Measurements from ENCODE around the gene KRTAP5-4.
"Not testable (repeated sequence)": the region's sequence is repeated elsewhere in the genome, so short reads cannot be mapped to it uniquely, and the experiment has no call there.

Gene KRTAP5-4

GRCh38 chr11:1637628-1638027 lies 15.7 kb upstream of the KRTAP5-4 start:
- DNase-seq (ENCODE audit: low read depth in 2 of 2) = no peak

GRCh38 chr11:1636291-1636950 lies 14.5 kb upstream of the KRTAP5-4 start:
- DNase-seq (ENCODE audit: low read depth in 2 of 2) = no peak

- DNase-seq (ENCODE audit: low read depth in 2 of 2) = no peak
Observed at GRCh38 chr11:1633864-1634263, 11.9 kb upstream of the KRTAP5-4 start.

- no peak for DNase-seq (ENCODE audit: low read depth in 2 of 2)
Observed at GRCh38 chr11:1632053-1632714, 10.2 kb upstream of the KRTAP5-4 start.

GRCh38 chr11:1631066-1631568 lies 9.2 kb upstream of the KRTAP5-4 start:
- no peak for DNase-seq (ENCODE audit: low read depth in 2 of 2)

- DNase-seq (ENCODE audit: low read depth in 2 of 2) = no peak
Observed at GRCh38 chr11:1630271-1630670, 8.3 kb upstream of the KRTAP5-4 start.

GRCh38 chr11:1629326-1630185 lies 7.6 kb upstream of the KRTAP5-4 start, which contains the start of gene KRTAP5-5:
KRTAP5-5 (plus strand) TSS chr11:1629775; CDS start chr11:1629841, 66 bp downstream.
- DNase-seq (ENCODE audit: low read depth in 2 of 2) = no peak

- DNase-seq (ENCODE audit: low read depth in 2 of 2) = peak; percentile 14 to 40
Observed at GRCh38 chr11:1628506-1629325, 6.8 kb upstream of the KRTAP5-4 start.

- DNase-seq (ENCODE audit: low read depth in 2 of 2) = no peak
Observed at GRCh38 chr11:1625541-1625940, 3.6 kb upstream of the KRTAP5-4 start.

- no peak for DNase-seq (ENCODE audit: low read depth in 2 of 2)
Observed at GRCh38 chr11:1624621-1625020, 2.7 kb upstream of the KRTAP5-4 start.

GRCh38 chr11:1623716-1624115 lies 1.8 kb upstream of the KRTAP5-4 start:
- DNase-seq (ENCODE audit: low read depth in 2 of 2) = no peak

GRCh38 chr11:1619449-1619848 lies 2.5 kb downstream of the KRTAP5-4 start:
- DNase-seq (ENCODE audit: low read depth in 2 of 2) = no peak

GRCh38 chr11:1618231-1618630 lies 3.7 kb downstream of the KRTAP5-4 start:
- DNase-seq (ENCODE audit: low read depth in 2 of 2) = no peak

- no peak for DNase-seq (ENCODE audit: low read depth in 2 of 2)
Observed at GRCh38 chr11:1608363-1608762, 13.6 kb downstream of the KRTAP5-4 start, which contains the start of gene KRTAP5-3. KRTAP5-3 (minus strand) TSS chr11:1608463; CDS start chr11:1608385, 78 bp downstream.

GRCh38 chr11:1607901-1608300 lies 14.0 kb downstream of the KRTAP5-4 start:
- not testable (repeated sequence) for DNase-seq (ENCODE audit: low read depth in 2 of 2)

- DNase-seq (ENCODE audit: low read depth in 2 of 2) = not testable (repeated sequence)
Observed at GRCh38 chr11:1607156-1607845, 14.6 kb downstream of the KRTAP5-4 start.

GRCh38 chr11:1605923-1606322 lies 16.0 kb downstream of the KRTAP5-4 start:
- not testable (repeated sequence) for DNase-seq (ENCODE audit: low read depth in 2 of 2)

GRCh38 chr11:1604711-1605110 lies 17.2 kb downstream of the KRTAP5-4 start:
- DNase-seq (ENCODE audit: low read depth in 2 of 2) = no peak

GRCh38 chr11:1604181-1604580 lies 17.8 kb downstream of the KRTAP5-4 start:
- DNase-seq (ENCODE audit: low read depth in 2 of 2) = no peak

- DNase-seq (ENCODE audit: low read depth in 2 of 2) = no peak
Observed at GRCh38 chr11:1603629-1604028, 18.3 kb downstream of the KRTAP5-4 start.

- DNase-seq (ENCODE audit: low read depth in 2 of 2) = not testable (repeated sequence)
Observed at GRCh38 chr11:1601663-1602062, 20.3 kb downstream of the KRTAP5-4 start.
